Liver (tissue), 9 donors: ENCODE measurements around the gene PCDHB12. TPM values are rescaled to one million over a fixed set of nuclear protein-coding genes. Genes with fewer than 3 reads are reported as not detected.
"Not testable (repeated sequence)": the region's sequence is repeated elsewhere in the genome, so short reads cannot be mapped to it uniquely, and the experiment has no call there.

Experiments used
- DNase-seq: peaks from one replicate; pipeline ENCODE4 v3.0.0-alpha.2; 2017; ENCODE audit warnings: low spot score
- H3K27ac ChIP-seq, 2 donors: one replicate each; pipeline ENCODE4 v1.7.0; 2013; ENCODE audit warnings: inconsistent platforms in 2 of 2, low read length in 2 of 2, control low read depth in 1 of 2, low read depth in 1 of 2, mild to moderate bottlenecking in 1 of 2
- H3K27me3 ChIP-seq, 4 donors: one replicate each; pipeline versions ENCODE4 v1.6.1 to v1.7.0; 2013; ENCODE audit warnings: low read length in 3 of 4, inconsistent platforms in 1 of 4, mild to moderate bottlenecking in 1 of 4, moderate library complexity in 1 of 4; ENCODE audit not compliant: control insufficient read depth in 4 of 4, insufficient read depth in 4 of 4
- H3K36me3 ChIP-seq, 4 donors: one replicate each; pipeline versions ENCODE4 v1.6.1 to v1.7.0; 2013; ENCODE audit warnings: low read length in 3 of 4, mild to moderate bottlenecking in 3 of 4, low read depth in 1 of 4, moderate library complexity in 1 of 4; ENCODE audit not compliant: control insufficient read depth in 4 of 4, insufficient read depth in 3 of 4
- H3K4me1 ChIP-seq, 4 donors: one replicate each; pipeline versions ENCODE4 v1.6.1 to v1.7.0; 2013; ENCODE audit warnings: low read length in 3 of 4, mild to moderate bottlenecking in 3 of 4, moderate library complexity in 1 of 4; ENCODE audit not compliant: control insufficient read depth in 4 of 4, insufficient read depth in 4 of 4
- H3K4me3 ChIP-seq, 3 donors: one replicate each; pipeline versions ENCODE4 v1.6.1 to v1.7.0; 2013; ENCODE audit warnings: low read length in 3 of 3, control low read depth in 1 of 3, low read depth in 1 of 3, mild to moderate bottlenecking in 1 of 3
- H3K9ac ChIP-seq, 2 donors: one replicate each; pipeline ENCODE4 v1.7.0; 2013; ENCODE audit warnings: low read length in 2 of 2, mild to moderate bottlenecking in 2 of 2, moderate library complexity in 2 of 2, control low read depth in 1 of 2, low read depth in 1 of 2
- H3K9me3 ChIP-seq, 4 donors: one replicate each; pipeline versions ENCODE4 v1.6.1 to v1.7.0; 2013; ENCODE audit warnings: low read length in 3 of 4; ENCODE audit not compliant: control insufficient read depth in 4 of 4
- CTCF ChIP-seq: fragments of 150-350 bp; IDR thresholded peaks from 2 replicates; pipeline ENCODE4 v1.5.1; 2017; ENCODE audit warnings: improper control_type of control experiment, low read depth, low read length; ENCODE audit not compliant: missing input control
- FOXA2 ChIP-seq: IDR thresholded peaks from 2 replicates; pipeline ENCODE4 v1.6.1; 2016; ENCODE audit warnings: antibody characterized with exemption
- GABPA ChIP-seq, 2 donors: IDR thresholded peaks in 1 of 2; conservative IDR thresholded peaks in 1 of 2; 2 replicates each; pipeline ENCODE4 v1.6.1; 2016; ENCODE audit warnings: antibody characterized with exemption in 2 of 2, mild to moderate bottlenecking in 1 of 2, moderate library complexity in 1 of 2
- HNF4G ChIP-seq: IDR thresholded peaks from 2 replicates; pipeline ENCODE4 v1.6.1; 2016; ENCODE audit warnings: antibody characterized with exemption
- NR2F2 ChIP-seq: IDR thresholded peaks from 2 replicates; pipeline ENCODE4 v1.6.1; 2016; ENCODE audit warnings: antibody characterized with exemption
- RXRA ChIP-seq, 2 donors: IDR thresholded peaks; 2 replicates each; pipeline ENCODE4 v1.6.1; 2017 to 2018; ENCODE audit warnings: antibody characterized with exemption in 2 of 2, mild to moderate bottlenecking in 1 of 2
- SP1 ChIP-seq: IDR thresholded peaks from 2 replicates; pipeline ENCODE4 v1.6.1; 2018; ENCODE audit warnings: antibody characterized with exemption, mild to moderate bottlenecking
- TAF1 ChIP-seq: conservative IDR thresholded peaks from 2 replicates; pipeline ENCODE4 v1.6.1; 2016; ENCODE audit warnings: antibody characterized with exemption, mild to moderate bottlenecking
- YY1 ChIP-seq: IDR thresholded peaks from 2 replicates; pipeline ENCODE4 v1.6.1; 2016; ENCODE audit warnings: antibody characterized with exemption, mild to moderate bottlenecking
- WGBS: extraction: QIAGEN DNeasy Blood & Tissue Kit; methylation state at CpG from one replicate; pipeline ENCODE4 v1.1.7; 2013; 5-methylcytosine and 5-hydroxymethylcytosine counted together
- polyA plus RNA-seq, 2 donors: library from polyadenylated mRNA; stranded (reverse) in 1 of 2; unstranded in 1 of 2; fragments of 200-250 nt in 1 of 2; fragments of >200 nt in 1 of 2; fragmentation: Nextera tagmentation in 1 of 2; extraction: Ambion mirVana in 1 of 2; gene quantifications; one replicate each; pipeline versions ENCODE4 v1.2.1 to v1.2.3, GENCODE V29; 2013 to 2015
- total RNA-seq, 2 donors: library from RNA; depleted of rRNA; stranded (reverse); fragments of >200 nt; gene quantifications; one replicate each; pipeline ENCODE4 v1.2.3, GENCODE V29; 2014
- TF ChIP-seq, protein P1 (sequence below): IDR thresholded peaks from 2 replicates; pipeline ENCODE4 v1.6.1; 2016; ENCODE audit warnings: antibody characterized with exemption
- TF ChIP-seq, protein P2 (sequence below): IDR thresholded peaks from 2 replicates; pipeline ENCODE4 v1.6.1; 2016; ENCODE audit warnings: antibody characterized with exemption, mild to moderate bottlenecking
- donor health status: healthy.
- donor health status: healthy.
- donor health status: healthy.
- donor health status: healthy.
- donor health status: healthy.

PCDHB12 gene
- total and polyA plus RNA-seq, 4 donors: 0.06 to 0.33 (median 0.20) TPM

DNA sequence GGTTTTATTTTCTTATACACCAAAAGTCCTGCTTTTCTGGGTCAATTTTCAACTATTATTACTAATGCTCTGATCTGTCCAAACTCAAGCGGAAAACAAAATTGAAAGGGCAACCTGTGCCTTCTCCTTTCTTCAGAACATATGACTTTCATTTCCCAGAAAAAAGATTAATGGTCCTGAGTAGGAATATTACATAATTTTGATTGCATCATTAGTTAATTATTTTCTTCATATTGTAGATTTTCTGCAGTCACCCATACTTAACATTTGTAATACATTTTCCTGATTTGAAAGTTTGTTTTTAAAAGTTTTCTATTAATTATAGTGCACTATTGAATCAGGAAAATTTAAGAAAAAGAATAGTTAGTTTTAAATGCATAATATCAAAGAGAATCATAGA is 32.6 kb upstream of the PCDHB12 start:
- H3K4me1 ChIP-seq: no peaks in the 10 kb centered on the region
- no peak for DNase-seq
- no peaks in the 10 kb centered on the region for H3K36me3 ChIP-seq
- 49% methylated on average over 1 of the region's 1 CpG for WGBS
- H3K27me3 ChIP-seq: peaks cover 0 to 15% (median 3%) of the 10 kb centered on the region in 4 donors
- no peak overlapping the region for H3K9ac ChIP-seq
- no peak overlapping the region for H3K27ac ChIP-seq
- H3K4me3 ChIP-seq: no peak overlapping the region
- H3K9me3 ChIP-seq: peaks cover 20 to 49% (median 32%) of the 10 kb centered on the region in 4 donors
- no peak for TF ChIP-seq FOXA2
- no peak for TF ChIP-seq SP1
- no peak for TF ChIP-seq YY1
- TF ChIP-seq CTCF: no peak
- TF ChIP-seq, protein P1, sequence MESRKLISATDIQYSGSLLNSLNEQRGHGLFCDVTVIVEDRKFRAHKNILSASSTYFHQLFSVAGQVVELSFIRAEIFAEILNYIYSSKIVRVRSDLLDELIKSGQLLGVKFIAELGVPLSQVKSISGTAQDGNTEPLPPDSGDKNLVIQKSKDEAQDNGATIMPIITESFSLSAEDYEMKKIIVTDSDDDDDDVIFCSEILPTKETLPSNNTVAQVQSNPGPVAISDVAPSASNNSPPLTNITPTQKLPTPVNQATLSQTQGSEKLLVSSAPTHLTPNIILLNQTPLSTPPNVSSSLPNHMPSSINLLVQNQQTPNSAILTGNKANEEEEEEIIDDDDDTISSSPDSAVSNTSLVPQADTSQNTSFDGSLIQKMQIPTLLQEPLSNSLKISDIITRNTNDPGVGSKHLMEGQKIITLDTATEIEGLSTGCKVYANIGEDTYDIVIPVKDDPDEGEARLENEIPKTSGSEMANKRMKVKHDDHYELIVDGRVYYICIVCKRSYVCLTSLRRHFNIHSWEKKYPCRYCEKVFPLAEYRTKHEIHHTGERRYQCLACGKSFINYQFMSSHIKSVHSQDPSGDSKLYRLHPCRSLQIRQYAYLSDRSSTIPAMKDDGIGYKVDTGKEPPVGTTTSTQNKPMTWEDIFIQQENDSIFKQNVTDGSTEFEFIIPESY: no peak
- TF ChIP-seq TAF1: no peak
- no peak for TF ChIP-seq HNF4G
- TF ChIP-seq RXRA (IDR thresholded peaks at IDR 0.05): no peak
- no peak for TF ChIP-seq NR2F2
- TF ChIP-seq, protein P2, sequence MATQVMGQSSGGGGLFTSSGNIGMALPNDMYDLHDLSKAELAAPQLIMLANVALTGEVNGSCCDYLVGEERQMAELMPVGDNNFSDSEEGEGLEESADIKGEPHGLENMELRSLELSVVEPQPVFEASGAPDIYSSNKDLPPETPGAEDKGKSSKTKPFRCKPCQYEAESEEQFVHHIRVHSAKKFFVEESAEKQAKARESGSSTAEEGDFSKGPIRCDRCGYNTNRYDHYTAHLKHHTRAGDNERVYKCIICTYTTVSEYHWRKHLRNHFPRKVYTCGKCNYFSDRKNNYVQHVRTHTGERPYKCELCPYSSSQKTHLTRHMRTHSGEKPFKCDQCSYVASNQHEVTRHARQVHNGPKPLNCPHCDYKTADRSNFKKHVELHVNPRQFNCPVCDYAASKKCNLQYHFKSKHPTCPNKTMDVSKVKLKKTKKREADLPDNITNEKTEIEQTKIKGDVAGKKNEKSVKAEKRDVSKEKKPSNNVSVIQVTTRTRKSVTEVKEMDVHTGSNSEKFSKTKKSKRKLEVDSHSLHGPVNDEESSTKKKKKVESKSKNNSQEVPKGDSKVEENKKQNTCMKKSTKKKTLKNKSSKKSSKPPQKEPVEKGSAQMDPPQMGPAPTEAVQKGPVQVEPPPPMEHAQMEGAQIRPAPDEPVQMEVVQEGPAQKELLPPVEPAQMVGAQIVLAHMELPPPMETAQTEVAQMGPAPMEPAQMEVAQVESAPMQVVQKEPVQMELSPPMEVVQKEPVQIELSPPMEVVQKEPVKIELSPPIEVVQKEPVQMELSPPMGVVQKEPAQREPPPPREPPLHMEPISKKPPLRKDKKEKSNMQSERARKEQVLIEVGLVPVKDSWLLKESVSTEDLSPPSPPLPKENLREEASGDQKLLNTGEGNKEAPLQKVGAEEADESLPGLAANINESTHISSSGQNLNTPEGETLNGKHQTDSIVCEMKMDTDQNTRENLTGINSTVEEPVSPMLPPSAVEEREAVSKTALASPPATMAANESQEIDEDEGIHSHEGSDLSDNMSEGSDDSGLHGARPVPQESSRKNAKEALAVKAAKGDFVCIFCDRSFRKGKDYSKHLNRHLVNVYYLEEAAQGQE: no peak
- no peak for TF ChIP-seq GABPA (IDR thresholded peaks at IDR 0.05 in 1 of 2, conservative IDR thresholded peaks at IDR 0.05 in 1 of 2)

GRCh38 chr5:141177577-141178191 is 30.8 kb upstream of the PCDHB12 start, which contains the start of gene PCDHB8:
Gene PCDHB8 (plus strand): TSS chr5:141177790. CDS start chr5:141178035, 245 bp downstream.
- H3K4me3 ChIP-seq, H3K4me1 ChIP-seq, H3K27ac ChIP-seq, DNase-seq, H3K36me3 ChIP-seq, H3K9ac ChIP-seq: not testable (repeated sequence)
- Histone ChIP-seq H3K27me3 (peaks cover 0 to 16% (median 4%) of the 10 kb centered on the region in 4 donors), H3K9me3 (peaks cover 23 to 48% (median 34%) of the 10 kb centered on the region in 4 donors)
- 25% methylated on average over 15 of the region's 18 CpGs for WGBS

DNA sequence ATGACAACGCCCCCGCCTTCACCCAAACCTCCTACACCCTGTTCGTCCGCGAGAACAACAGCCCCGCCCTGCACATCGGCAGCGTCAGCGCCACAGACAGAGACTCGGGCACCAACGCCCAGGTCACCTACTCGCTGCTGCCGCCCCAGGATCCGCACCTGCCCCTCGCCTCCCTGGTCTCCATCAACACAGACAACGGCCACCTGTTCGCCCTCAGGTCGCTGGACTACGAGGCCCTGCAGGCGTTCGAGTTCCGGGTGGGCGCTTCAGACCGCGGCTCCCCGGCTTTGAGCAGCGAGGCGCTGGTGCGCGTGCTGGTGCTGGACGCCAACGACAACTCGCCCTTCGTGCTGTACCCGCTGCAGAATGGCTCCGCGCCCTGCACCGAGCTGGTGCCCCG is 29.1 kb upstream of the PCDHB12 start:
- H3K27ac ChIP-seq, DNase-seq, H3K36me3 ChIP-seq, H3K4me3 ChIP-seq, H3K4me1 ChIP-seq, H3K9ac ChIP-seq: not testable (repeated sequence)
- 32% methylated on average over 35 of the region's 39 CpGs for WGBS
- peaks cover 0 to 19% (median 4%) of the 10 kb centered on the region in 4 donors for H3K27me3 ChIP-seq
- H3K9me3 ChIP-seq: peaks cover 17 to 52% (median 30%) of the 10 kb centered on the region in 4 donors

GRCh38 chr5:141179876-141180275 is 28.6 kb upstream of the PCDHB12 start:
- not testable (repeated sequence) for DNase-seq, H3K36me3 ChIP-seq, H3K4me1 ChIP-seq, H3K4me3 ChIP-seq, H3K9ac ChIP-seq, H3K27ac ChIP-seq
- Histone ChIP-seq H3K9me3 (peaks cover 20 to 53% (median 27%) of the 10 kb centered on the region in 4 donors), H3K27me3 (peaks cover 0 to 16% (median 4%) of the 10 kb centered on the region in 4 donors)
- 33% methylated on average over 32 of the region's 32 CpGs for WGBS
